ENCODE measurements around the gene CIAO3. TPM values are rescaled to one million over a fixed set of nuclear protein-coding genes. Genes with fewer than 3 reads are reported as not detected.

Gene CIAO3
- total RNA-seq, 1 donor from 2014 or later: 46.0 TPM

- H3K4me3 Mint-ChIP-seq: no peak overlapping the region
- H3K27ac Mint-ChIP-seq: no peak overlapping the region
- H3K36me3 Mint-ChIP-seq: no peaks in the 10 kb centered on the region
- H3K27me3 Mint-ChIP-seq (ENCODE audit: low read depth): peaks cover 12% of the 10 kb centered on the region
- no peak for DNase-seq (ENCODE audit: low spot score in 2 of 2, unreplicated experiment in 2 of 2)
- TF ChIP-seq, protein P1, sequence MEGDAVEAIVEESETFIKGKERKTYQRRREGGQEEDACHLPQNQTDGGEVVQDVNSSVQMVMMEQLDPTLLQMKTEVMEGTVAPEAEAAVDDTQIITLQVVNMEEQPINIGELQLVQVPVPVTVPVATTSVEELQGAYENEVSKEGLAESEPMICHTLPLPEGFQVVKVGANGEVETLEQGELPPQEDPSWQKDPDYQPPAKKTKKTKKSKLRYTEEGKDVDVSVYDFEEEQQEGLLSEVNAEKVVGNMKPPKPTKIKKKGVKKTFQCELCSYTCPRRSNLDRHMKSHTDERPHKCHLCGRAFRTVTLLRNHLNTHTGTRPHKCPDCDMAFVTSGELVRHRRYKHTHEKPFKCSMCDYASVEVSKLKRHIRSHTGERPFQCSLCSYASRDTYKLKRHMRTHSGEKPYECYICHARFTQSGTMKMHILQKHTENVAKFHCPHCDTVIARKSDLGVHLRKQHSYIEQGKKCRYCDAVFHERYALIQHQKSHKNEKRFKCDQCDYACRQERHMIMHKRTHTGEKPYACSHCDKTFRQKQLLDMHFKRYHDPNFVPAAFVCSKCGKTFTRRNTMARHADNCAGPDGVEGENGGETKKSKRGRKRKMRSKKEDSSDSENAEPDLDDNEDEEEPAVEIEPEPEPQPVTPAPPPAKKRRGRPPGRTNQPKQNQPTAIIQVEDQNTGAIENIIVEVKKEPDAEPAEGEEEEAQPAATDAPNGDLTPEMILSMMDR (IDR thresholded peaks at IDR 0.05; ENCODE audit: unreplicated experiment): no peak
- peaks cover 4% of the 10 kb centered on the region for H3K4me1 Mint-ChIP-seq
- no peaks in the 10 kb centered on the region for H3K9me3 Mint-ChIP-seq
Observed at GRCh38 chr16:782258-782657, 41.5 kb upstream of the CIAO3 start.

- Mint-ChIP-seq H3K4me3 (no peak overlapping the region), H3K27ac (no peak overlapping the region), H3K27me3 (ENCODE audit: low read depth) (peaks cover 12% of the 10 kb centered on the region), H3K4me1 (peaks cover 4% of the 10 kb centered on the region), H3K9me3 (no peaks in the 10 kb centered on the region), H3K36me3 (no peaks in the 10 kb centered on the region)
- TF ChIP-seq, protein P1 (IDR thresholded peaks at IDR 0.05; ENCODE audit: unreplicated experiment): no peak
- DNase-seq (ENCODE audit: low spot score in 2 of 2, unreplicated experiment in 2 of 2): no peak
Observed at GRCh38 chr16:781346-782010, 40.7 kb upstream of the CIAO3 start.

GRCh38 chr16:780296-780695, 39.5 kb upstream of the CIAO3 start:
- no peaks in the 10 kb centered on the region for H3K9me3 Mint-ChIP-seq
- TF ChIP-seq, protein P1 (IDR thresholded peaks at IDR 0.05; ENCODE audit: unreplicated experiment): no peak
- no peaks in the 10 kb centered on the region for H3K36me3 Mint-ChIP-seq
- no peak overlapping the region for H3K4me3 Mint-ChIP-seq
- no peak overlapping the region for H3K27ac Mint-ChIP-seq
- peaks cover 12% of the 10 kb centered on the region for H3K27me3 Mint-ChIP-seq (ENCODE audit: low read depth)
- H3K4me1 Mint-ChIP-seq: peaks cover 4% of the 10 kb centered on the region
- no peak for DNase-seq (ENCODE audit: low spot score in 2 of 2, unreplicated experiment in 2 of 2)

DNA sequence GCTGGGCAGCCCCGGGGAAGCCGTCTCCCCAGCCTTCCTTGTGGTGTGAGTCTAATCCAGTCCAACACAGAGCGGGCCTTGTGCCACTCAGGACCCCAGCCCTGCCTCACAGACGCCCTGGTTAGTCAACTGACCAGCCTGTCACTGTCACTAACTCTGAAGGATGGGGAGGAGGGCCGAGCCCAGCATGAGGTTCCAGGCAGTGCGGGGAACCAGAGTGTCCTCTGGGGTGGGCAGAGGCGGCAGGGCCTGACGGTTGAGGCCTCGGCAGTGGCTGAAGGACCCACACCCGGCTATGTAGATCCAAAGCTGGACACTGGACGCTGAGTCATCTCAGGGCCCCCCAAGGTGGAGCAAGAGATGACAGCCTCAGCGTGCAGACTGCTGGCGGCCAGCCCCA, 38.8 kb upstream of the CIAO3 start:
- TF ChIP-seq, protein P1 (IDR thresholded peaks at IDR 0.05; ENCODE audit: unreplicated experiment): no peak

DNA sequence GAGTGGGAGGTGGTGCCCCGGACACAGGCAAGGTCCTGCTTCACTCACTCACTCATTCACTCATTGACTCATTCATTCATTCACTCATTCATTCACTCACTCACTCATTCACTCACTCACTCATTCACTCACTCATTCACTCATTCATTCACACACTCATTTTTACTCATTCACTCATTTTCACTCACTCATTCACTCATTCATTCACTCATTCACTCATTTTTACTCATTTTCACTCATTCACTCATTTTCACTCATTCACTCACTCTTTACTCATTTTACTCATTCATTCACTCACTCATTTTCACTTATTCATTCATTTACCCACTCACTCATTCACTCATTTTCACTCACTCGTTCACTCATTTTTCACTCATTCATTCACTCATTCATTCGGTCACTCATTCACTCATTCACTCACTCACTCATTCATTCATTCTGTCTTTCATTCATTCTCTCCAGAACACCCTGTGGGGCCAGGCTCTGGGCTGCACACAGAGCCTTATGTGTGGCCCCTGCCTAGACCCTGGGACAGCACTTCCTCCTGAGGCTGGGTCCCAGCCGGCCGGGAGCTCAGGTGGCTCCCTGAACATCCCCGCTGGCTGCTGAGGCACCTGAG, 38.2 kb upstream of the CIAO3 start:
- Mint-ChIP-seq H3K27me3 (ENCODE audit: low read depth) (peaks cover 12% of the 10 kb centered on the region), H3K4me1 (peaks cover 4% of the 10 kb centered on the region), H3K4me3 (no peak overlapping the region), H3K27ac (no peak overlapping the region), H3K9me3 (no peaks in the 10 kb centered on the region), H3K36me3 (no peaks in the 10 kb centered on the region)
- no peak for DNase-seq (ENCODE audit: low spot score in 2 of 2, unreplicated experiment in 2 of 2)
- TF ChIP-seq, protein P1 (IDR thresholded peaks at IDR 0.05; ENCODE audit: unreplicated experiment): no peak

More for the DNA sequence above, 38.8 kb upstream of the CIAO3 start:
- H3K27ac Mint-ChIP-seq: no peak overlapping the region
- H3K4me3 Mint-ChIP-seq: no peak overlapping the region
- H3K27me3 Mint-ChIP-seq (ENCODE audit: low read depth): peaks cover 12% of the 10 kb centered on the region
- H3K36me3 Mint-ChIP-seq: no peaks in the 10 kb centered on the region
- H3K4me1 Mint-ChIP-seq: peaks cover 4% of the 10 kb centered on the region
- no peaks in the 10 kb centered on the region for H3K9me3 Mint-ChIP-seq
- no peak for DNase-seq (ENCODE audit: low spot score in 2 of 2, unreplicated experiment in 2 of 2)

Data from mesothelial cell of epicardium (in vitro differentiated cells).